Smooth muscle cell (in vitro differentiated cells): ENCODE results near the gene TRMT2A. TPM values are rescaled to one million over a fixed set of nuclear protein-coding genes. Genes with fewer than 3 reads are reported as not detected.

Source experiments
- DNase-seq: peaks from one replicate; lab custom pipeline; 2025; ENCODE audit not compliant: unreplicated experiment; lab: John Stamatoyannopoulos, UW
- H2AFZ ChIP-seq: fragments of 200-600 bp; sonication (generic); 2 replicates; pipeline ENCODE4 v1.6.0; 2016; ENCODE audit warnings: antibody characterized with exemption, low read depth, mild to moderate bottlenecking
- H3F3A ChIP-seq: fragments of 200-600 bp; sonication (generic); 2 replicates; pipeline ENCODE4 v1.6.0; 2017; ENCODE audit warnings: antibody characterized with exemption, low read depth
- H3K27ac ChIP-seq: fragments of 200-600 bp; sonication (generic); 2 replicates; pipeline ENCODE4 v1.5.1; 2016; ENCODE audit warnings: low read depth, mild to moderate bottlenecking
- H3K27me3 ChIP-seq: fragments of 200-600 bp; sonication (generic); 2 replicates; pipeline ENCODE4 v1.6.1; 2016; ENCODE audit warnings: low read depth, mild to moderate bottlenecking
- H3K36me3 ChIP-seq: fragments of 200-600 bp; sonication (generic); 2 replicates; pipeline ENCODE4 v1.5.1; 2016; ENCODE audit warnings: low read depth
- H3K4me1 ChIP-seq: fragments of 200-600 bp; sonication (generic); 2 replicates; pipeline ENCODE4 v1.5.1; 2016; ENCODE audit warnings: low read depth
- H3K4me2 ChIP-seq: fragments of 200-600 bp; sonication (generic); 2 replicates; pipeline ENCODE4 v1.6.0; 2016; ENCODE audit warnings: mild to moderate bottlenecking
- H3K4me3 ChIP-seq: fragments of 200-600 bp; sonication (generic); 2 replicates; pipeline ENCODE4 v1.5.1; 2016; ENCODE audit warnings: mild to moderate bottlenecking
- H3K79me2 ChIP-seq: fragments of 200-600 bp; sonication (generic); 2 replicates; pipeline ENCODE4 v1.6.0; 2016; ENCODE audit warnings: low read depth, mild to moderate bottlenecking
- H3K9ac ChIP-seq: fragments of 200-600 bp; sonication (generic); 2 replicates; pipeline ENCODE4 v1.6.0; 2016; ENCODE audit warnings: low read depth
- H3K9me3 ChIP-seq: fragments of 200-600 bp; sonication (generic); replicated peaks from 2 replicates; pipeline ENCODE4 v1.5.1; 2016; ENCODE audit warnings: low read depth
- H4K20me1 ChIP-seq: fragments of 200-600 bp; sonication (generic); 2 replicates; pipeline ENCODE4 v1.6.0; 2016; ENCODE audit warnings: low read depth
- CTCF ChIP-seq: fragments of 200-600 bp; sonication (generic); IDR thresholded peaks from 2 replicates; pipeline ENCODE4 v1.5.1; 2017; ENCODE audit warnings: borderline replicate concordance, mild to moderate bottlenecking, antibody characterized with exemption; ENCODE audit not compliant: insufficient read depth, poor library complexity, severe bottlenecking
- WGBS: methylation state at CpG from one replicate; pipeline ENCODE4 v1.1.7; 2016; ENCODE audit warnings: low lambda C conversion rate; 5-methylcytosine and 5-hydroxymethylcytosine counted together
- polyA plus RNA-seq: library from polyadenylated mRNA; unstranded; fragments of >200 nt; fragmentation: Nextera tagmentation; extraction: Ambion mirVana; gene quantifications from 2 replicates; pipeline ENCODE4 v1.2.1, GENCODE V29; 2016
- total RNA-seq: library from RNA; depleted of rRNA; stranded (reverse); fragments of >200 nt; gene quantifications from 2 replicates; pipeline ENCODE4 v1.2.3, GENCODE V29; 2014

The TRMT2A gene
- total and polyA plus RNA-seq, 2 experiments from 2014 or later, result 21.1 to 32.1 TPM

GRCh38 chr22:20083157-20083890 lies 33.7 kb downstream of the TRMT2A start:
- WGBS, result 91% methylated on average over 10 of the region's 10 CpGs
- peaks cover 67% of the 10 kb centered on the region for H3K79me2 ChIP-seq
- no peak overlapping the region for H3K9ac ChIP-seq
- no peaks in the 10 kb centered on the region for H3K36me3 ChIP-seq
- no peak overlapping the region for H3K4me2 ChIP-seq
- peaks cover 19% of the 10 kb centered on the region for H3K4me1 ChIP-seq
- no peaks in the 10 kb centered on the region for H3K27me3 ChIP-seq
- peaks cover 74% of the 10 kb centered on the region for H4K20me1 ChIP-seq
- no peak overlapping the region for H3K4me3 ChIP-seq
- no peak overlapping the region for H2AFZ ChIP-seq
- no peak for TF ChIP-seq CTCF
- no peak overlapping the region for H3K27ac ChIP-seq
- no peaks in the 10 kb centered on the region for H3K9me3 ChIP-seq
- peaks cover 4% of the 10 kb centered on the region for H3F3A ChIP-seq
- no peak for DNase-seq

- peak overlapping the region; percentile 96 for H3K4me2 ChIP-seq
- no peak for TF ChIP-seq CTCF
- peaks cover 52% of the 10 kb centered on the region for H4K20me1 ChIP-seq
- H3K36me3 ChIP-seq, result no peaks in the 10 kb centered on the region
- peaks cover 56% of the 10 kb centered on the region for H3K79me2 ChIP-seq
- H2AFZ ChIP-seq, result no peak overlapping the region
- H3K27ac ChIP-seq, result peak overlapping the region; percentile 83
- peak overlapping the region; percentile 69 for H3K4me3 ChIP-seq
- H3K27me3 ChIP-seq, result no peaks in the 10 kb centered on the region
- peaks cover 19% of the 10 kb centered on the region for H3K4me1 ChIP-seq
- H3K9ac ChIP-seq, result peak overlapping the region; percentile 83
- H3F3A ChIP-seq, result peaks cover 5% of the 10 kb centered on the region
- no peaks in the 10 kb centered on the region for H3K9me3 ChIP-seq
- peak; percentile 20 for DNase-seq
- 23% methylated on average over 27 of the region's 27 CpGs for WGBS
These were observed 36.0 kb downstream of the TRMT2A start for GRCh38 chr22:20080776-20081654.

GRCh38 chr22:20080445-20080775 lies 36.6 kb downstream of the TRMT2A start:
- Histone ChIP-seq H3K9ac (peak overlapping the region; percentile 83), H3K9me3 (no peaks in the 10 kb centered on the region), H3F3A (peaks cover 5% of the 10 kb centered on the region), H3K79me2 (peaks cover 50% of the 10 kb centered on the region), H3K36me3 (no peaks in the 10 kb centered on the region), H3K4me2 (peak overlapping the region; percentile 96), H3K4me3 (peak overlapping the region; percentile 69), H3K4me1 (peaks cover 19% of the 10 kb centered on the region), H3K27me3 (no peaks in the 10 kb centered on the region), H3K27ac (peak overlapping the region; percentile 83), H4K20me1 (peaks cover 46% of the 10 kb centered on the region), H2AFZ (no peak overlapping the region)
- TF ChIP-seq CTCF, result no peak
- 0% methylated on average over 9 of the region's 34 CpGs for WGBS
- DNase-seq, result peak; percentile 57
